Body of pancreas (tissue), 4 donors: ENCODE measurements around the gene IGHMBP2. TPM values are rescaled to one million over a fixed set of nuclear protein-coding genes. Genes with fewer than 3 reads are reported as not detected.

Experiments
- ATAC-seq: fragments of 150-250 bp; one replicate; pipeline ENCODE4 v1.9.1; 2016
- DNase-seq, 4 donors: peaks; one replicate each; pipeline ENCODE4 v3.0.0-alpha.2; 2019
- H3K27ac ChIP-seq, 4 donors: fragments of 200-600 bp; sonication (generic); 1 replicate in 3 of 4; 2 replicates in 1 of 4; pipeline versions ENCODE4 v1.5.1 to v1.6.1; 2016 to 2019; ENCODE audit warnings: mild to moderate bottlenecking in 1 of 4, mixed read lengths in 1 of 4, moderate library complexity in 1 of 4
- H3K27me3 ChIP-seq, 2 donors: fragments of 200-600 bp; sonication (generic); one replicate each; pipeline ENCODE4 v1.6.0; 2016; ENCODE audit warnings: mild to moderate bottlenecking in 1 of 2
- H3K36me3 ChIP-seq, 2 donors: fragments of 200-600 bp; sonication (generic); replicated peaks in 1 of 2; 2 replicates each; pipeline ENCODE4 v1.5.1; 2016; ENCODE audit warnings: low read depth in 2 of 2; ENCODE audit not compliant: insufficient read depth in 1 of 2
- H3K4me1 ChIP-seq: fragments of 200-600 bp; sonication (generic); one replicate; pipeline ENCODE4 v1.6.0; 2016
- H3K4me3 ChIP-seq, 2 donors: fragments of 200-600 bp; sonication (generic); 1 replicate in 1 of 2; 2 replicates in 1 of 2; pipeline ENCODE4 v1.5.1; 2016 to 2019
- H3K9me3 ChIP-seq, 3 donors: fragments of 200-600 bp; sonication (generic); 1 replicate in 2 of 3; 2 replicates in 1 of 3; pipeline ENCODE4 v1.5.1; 2016
- POLR2A ChIP-seq, 3 donors: fragments of 450-650 bp; IDR thresholded peaks; one replicate each; pipeline ENCODE4 v1.6.1; 2016; ENCODE audit warnings: antibody characterized with exemption in 3 of 3, mild to moderate bottlenecking in 2 of 3
- WGBS, 2 donors: methylation state at CpG; one replicate each; pipeline ENCODE4 v1.1.5; 2017; 5-methylcytosine and 5-hydroxymethylcytosine counted together
- intact Hi-C: fragments of 100-400 bp; cut with DNase I; formaldehyde crosslinking; loops from one replicate; pipeline ENCODE4 v1.15.1; 2023
- total RNA-seq, 2 donors: library from RNA; depleted of rRNA; stranded (reverse); fragments of >200 nt; gene quantifications; one replicate each; pipeline ENCODE4 v1.1.0, GENCODE V29; 2016
- TF ChIP-seq, protein P1 (sequence below), 7 experiments: fragments of 450-650 bp in 4 of 7; fragments of 200-600 bp in 3 of 7; sonication (generic) in 3 of 7; IDR thresholded peaks; one replicate each; pipeline ENCODE4 v1.5.1; 2016 to 2019; ENCODE audit warnings: antibody characterized with exemption in 7 of 7

Gene IGHMBP2
- total RNA-seq, 2 donors from 2014 or later = 6.2 to 17.1 TPM

DNA sequence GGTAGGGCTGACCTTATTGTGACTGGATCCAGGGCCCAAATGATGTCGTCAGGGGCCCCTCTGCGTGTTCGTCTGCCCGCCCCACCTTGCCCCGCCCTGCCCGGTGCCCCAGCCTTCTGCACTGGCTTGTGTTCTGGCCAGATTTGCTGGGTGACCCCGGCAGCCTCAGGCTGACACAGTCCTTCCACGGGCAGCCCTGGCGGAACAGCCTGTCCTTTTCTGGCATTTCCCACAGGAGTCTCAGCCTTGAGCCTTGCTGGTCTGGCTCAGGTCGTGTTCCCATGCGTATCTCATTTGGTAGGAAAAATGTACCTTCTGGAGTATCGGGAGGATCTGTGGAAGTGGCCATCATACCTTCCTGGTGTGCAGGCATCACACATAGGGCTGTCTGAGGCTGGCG lies 31.0 kb downstream of the IGHMBP2 start:
- intact Hi-C loops = no loop called here
- Histone ChIP-seq H3K9me3 (no peaks in the 10 kb centered on the region), H3K27ac (no peak overlapping the region), H3K27me3 (no peaks in the 10 kb centered on the region), H3K36me3 (peaks cover 0 to 15% of the 10 kb centered on the region in 2 donors), H3K4me1 (no peaks in the 10 kb centered on the region), H3K4me3 (no peak overlapping the region)
- TF ChIP-seq, protein P1, sequence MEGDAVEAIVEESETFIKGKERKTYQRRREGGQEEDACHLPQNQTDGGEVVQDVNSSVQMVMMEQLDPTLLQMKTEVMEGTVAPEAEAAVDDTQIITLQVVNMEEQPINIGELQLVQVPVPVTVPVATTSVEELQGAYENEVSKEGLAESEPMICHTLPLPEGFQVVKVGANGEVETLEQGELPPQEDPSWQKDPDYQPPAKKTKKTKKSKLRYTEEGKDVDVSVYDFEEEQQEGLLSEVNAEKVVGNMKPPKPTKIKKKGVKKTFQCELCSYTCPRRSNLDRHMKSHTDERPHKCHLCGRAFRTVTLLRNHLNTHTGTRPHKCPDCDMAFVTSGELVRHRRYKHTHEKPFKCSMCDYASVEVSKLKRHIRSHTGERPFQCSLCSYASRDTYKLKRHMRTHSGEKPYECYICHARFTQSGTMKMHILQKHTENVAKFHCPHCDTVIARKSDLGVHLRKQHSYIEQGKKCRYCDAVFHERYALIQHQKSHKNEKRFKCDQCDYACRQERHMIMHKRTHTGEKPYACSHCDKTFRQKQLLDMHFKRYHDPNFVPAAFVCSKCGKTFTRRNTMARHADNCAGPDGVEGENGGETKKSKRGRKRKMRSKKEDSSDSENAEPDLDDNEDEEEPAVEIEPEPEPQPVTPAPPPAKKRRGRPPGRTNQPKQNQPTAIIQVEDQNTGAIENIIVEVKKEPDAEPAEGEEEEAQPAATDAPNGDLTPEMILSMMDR (IDR thresholded peaks at IDR 0.05) = no peak
- TF ChIP-seq POLR2A (IDR thresholded peaks at IDR 0.05) = no peak
- no peak for DNase-seq
- no peak for ATAC-seq
- WGBS, 2 donors = 92 to 94% methylated on average over 13 of the region's 13 CpGs

DNA sequence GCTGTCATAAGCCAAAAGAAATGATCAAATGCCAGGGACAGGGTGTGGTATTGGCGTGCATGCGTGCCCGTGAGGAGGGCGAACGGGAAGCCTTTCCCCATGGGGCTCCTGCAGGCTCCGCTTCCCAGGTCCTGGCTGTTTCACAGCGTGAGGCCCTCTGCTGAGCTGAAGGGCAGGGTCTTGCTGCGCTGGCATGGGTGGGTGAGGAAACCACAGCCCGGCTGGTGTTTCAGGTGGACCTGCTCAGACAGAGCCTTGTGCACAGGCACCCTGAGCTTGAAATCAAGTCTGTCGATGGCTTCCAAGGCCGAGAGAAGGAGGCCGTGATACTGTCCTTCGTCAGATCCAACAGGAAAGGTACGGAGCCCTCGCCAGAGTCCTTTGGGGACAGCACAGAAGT lies 31.4 kb downstream of the IGHMBP2 start:
- DNase-seq = no peak
- no peaks in the 10 kb centered on the region for H3K27me3 ChIP-seq
- no peaks in the 10 kb centered on the region for H3K4me1 ChIP-seq
- intact Hi-C loops = no loop called here
- no peak overlapping the region for H3K27ac ChIP-seq
- 93 to 95% methylated on average over 15 of the region's 15 CpGs for WGBS, 2 donors
- no peaks in the 10 kb centered on the region for H3K9me3 ChIP-seq
- no peak for TF ChIP-seq POLR2A (IDR thresholded peaks at IDR 0.05)
- H3K36me3 ChIP-seq = peaks cover 0 to 12% of the 10 kb centered on the region in 2 donors
- ATAC-seq = no peak
- no peak overlapping the region for H3K4me3 ChIP-seq

DNA sequence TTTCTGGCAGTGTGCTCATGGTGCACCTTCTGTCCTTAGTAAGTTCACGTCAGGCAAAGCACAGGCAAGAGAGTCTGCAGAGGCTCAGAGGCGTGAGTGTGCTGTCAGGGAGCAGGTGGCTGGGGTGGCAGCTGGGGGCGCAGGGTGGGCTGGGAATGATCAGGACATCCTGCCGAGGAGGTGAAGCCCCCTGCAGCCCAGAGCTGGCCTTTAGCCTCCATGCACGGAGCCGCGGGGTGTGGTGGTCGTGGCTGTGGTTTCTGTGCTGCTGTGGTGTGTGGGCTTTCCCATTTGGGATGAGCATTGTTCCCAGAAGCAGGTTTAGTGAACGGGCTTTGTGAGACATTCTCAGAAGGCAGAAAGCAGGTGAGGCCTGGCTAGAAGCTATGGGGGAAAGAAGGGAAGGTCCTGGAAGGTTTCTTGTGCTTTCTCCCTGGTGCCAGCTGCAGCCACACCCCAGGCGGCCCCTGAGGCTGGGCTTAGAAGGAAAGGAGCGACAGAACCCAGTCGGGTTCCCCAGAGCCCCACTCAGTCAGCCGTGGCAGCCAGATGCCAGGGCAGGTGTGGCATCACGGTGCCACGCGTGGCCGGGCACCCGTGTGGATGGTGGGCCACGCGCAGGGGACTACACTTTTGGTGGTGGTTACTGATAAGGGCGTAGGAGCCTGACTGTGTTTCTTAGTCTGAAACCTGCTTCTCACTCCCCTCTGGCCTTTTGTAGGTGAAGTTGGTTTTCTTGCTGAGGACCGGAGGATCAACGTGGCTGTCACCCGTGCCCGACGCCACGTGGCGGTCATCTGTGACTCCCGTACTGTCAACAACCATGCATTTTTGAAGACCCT lies 32.0 kb downstream of the IGHMBP2 start:
- no peak for DNase-seq
- Histone ChIP-seq H3K36me3 (peaks cover 0 to 8% of the 10 kb centered on the region in 2 donors), H3K27ac (no peak overlapping the region), H3K4me1 (no peaks in the 10 kb centered on the region), H3K27me3 (no peaks in the 10 kb centered on the region), H3K4me3 (no peak overlapping the region), H3K9me3 (no peaks in the 10 kb centered on the region)
- TF ChIP-seq, protein P1 (IDR thresholded peaks at IDR 0.05) = no peak
- no peak for TF ChIP-seq POLR2A (IDR thresholded peaks at IDR 0.05)
- no peak for ATAC-seq
- WGBS, 2 donors = 93 to 95% methylated on average over 26 to 29 of the region's 29 CpGs
- intact Hi-C loops = no loop called here

DNA sequence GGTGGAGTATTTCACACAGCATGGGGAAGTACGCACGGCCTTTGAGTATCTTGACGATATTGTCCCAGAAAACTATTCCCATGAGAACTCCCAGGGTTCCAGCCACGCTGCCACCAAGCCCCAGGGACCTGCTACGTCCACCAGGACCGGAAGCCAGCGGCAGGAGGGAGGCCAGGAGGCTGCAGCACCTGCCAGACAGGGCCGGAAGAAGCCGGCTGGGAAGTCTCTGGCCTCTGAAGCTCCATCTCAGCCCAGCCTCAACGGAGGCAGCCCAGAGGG lies 32.6 kb downstream of the IGHMBP2 start:
- Histone ChIP-seq H3K27me3 (no peaks in the 10 kb centered on the region), H3K4me3 (no peak overlapping the region), H3K4me1 (no peaks in the 10 kb centered on the region), H3K9me3 (no peaks in the 10 kb centered on the region), H3K27ac (no peak overlapping the region), H3K36me3 (peaks cover 0 to 8% of the 10 kb centered on the region in 2 donors)
- no peak for TF ChIP-seq POLR2A (IDR thresholded peaks at IDR 0.05)
- TF ChIP-seq, protein P1 (IDR thresholded peaks at IDR 0.05) = no peak
- ATAC-seq = no peak
- no peak for DNase-seq
- intact Hi-C loops = no loop called here
- WGBS, 2 donors = 95 to 98% methylated on average over 9 to 10 of the region's 10 CpGs

DNA sequence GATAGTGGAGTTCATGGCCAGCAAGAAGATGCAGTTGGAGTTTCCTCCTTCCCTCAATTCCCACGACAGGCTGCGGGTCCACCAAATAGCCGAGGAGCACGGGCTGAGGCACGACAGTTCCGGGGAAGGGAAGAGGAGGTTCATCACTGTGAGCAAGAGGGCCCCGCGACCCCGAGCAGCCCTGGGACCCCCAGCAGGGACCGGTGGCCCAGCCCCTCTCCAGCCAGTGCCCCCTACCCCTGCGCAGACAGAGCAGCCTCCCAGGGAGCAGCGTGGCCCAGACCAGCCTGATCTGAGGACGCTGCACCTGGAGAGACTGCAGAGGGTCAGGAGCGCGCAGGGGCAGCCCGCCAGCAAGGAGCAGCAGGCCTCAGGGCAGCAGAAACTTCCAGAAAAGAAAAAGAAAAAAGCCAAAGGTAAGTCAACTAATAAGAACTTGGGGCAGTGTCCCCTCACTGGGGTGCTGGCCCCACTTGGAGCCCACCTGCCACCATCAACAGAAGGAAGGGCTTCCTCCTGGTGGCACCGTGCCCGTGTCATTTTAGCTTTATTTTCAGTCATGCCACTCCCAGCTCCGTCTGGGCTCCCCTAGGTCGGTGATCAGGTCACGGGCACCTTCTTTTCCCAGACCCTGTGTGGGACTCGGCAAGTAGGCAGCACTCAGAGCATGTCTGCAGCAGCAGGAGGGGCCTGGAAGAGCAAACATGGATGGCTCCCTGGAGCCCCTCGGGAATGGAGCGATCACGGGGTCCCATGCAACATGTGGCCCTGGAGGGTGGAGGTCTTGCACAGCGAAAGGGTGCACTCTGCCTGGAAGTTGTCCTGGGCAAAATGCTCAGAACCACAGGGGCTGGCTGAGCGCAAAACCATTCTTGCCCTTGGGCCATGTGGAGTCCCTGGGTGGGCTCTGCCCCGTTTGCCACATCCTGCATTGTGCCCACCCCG lies 33.3 kb downstream of the IGHMBP2 start:
- H3K36me3 ChIP-seq = peaks cover 0 to 8% of the 10 kb centered on the region in 2 donors
- H3K27me3 ChIP-seq = no peaks in the 10 kb centered on the region
- H3K4me3 ChIP-seq = no peak overlapping the region
- no peak for DNase-seq
- TF ChIP-seq, protein P1 (IDR thresholded peaks at IDR 0.05) = no peak
- TF ChIP-seq POLR2A (IDR thresholded peaks at IDR 0.05) = no peak
- H3K27ac ChIP-seq = no peak overlapping the region
- H3K4me1 ChIP-seq = no peaks in the 10 kb centered on the region
- H3K9me3 ChIP-seq = no peaks in the 10 kb centered on the region
- WGBS, 2 donors = 88 to 92% methylated on average over 14 to 26 of the region's 29 CpGs
- intact Hi-C loops = no loop called here
- no peak for ATAC-seq
